WI38 (cell line): ENCODE measurements around the gene DDAH1.

Source experiments
- H3K4me3 ChIP-seq: 2 replicates; pipeline ENCODE4 v1.5.1; 2011; ENCODE audit warnings: low read depth, mild to moderate bottlenecking, control low read depth, low read length
- TF ChIP-seq, protein P1 (sequence below): IDR thresholded peaks from 2 replicates; pipeline ENCODE4 v1.5.1; 2012; ENCODE audit warnings: low read depth, mild to moderate bottlenecking, control low read depth, low read length

Gene DDAH1

DNA sequence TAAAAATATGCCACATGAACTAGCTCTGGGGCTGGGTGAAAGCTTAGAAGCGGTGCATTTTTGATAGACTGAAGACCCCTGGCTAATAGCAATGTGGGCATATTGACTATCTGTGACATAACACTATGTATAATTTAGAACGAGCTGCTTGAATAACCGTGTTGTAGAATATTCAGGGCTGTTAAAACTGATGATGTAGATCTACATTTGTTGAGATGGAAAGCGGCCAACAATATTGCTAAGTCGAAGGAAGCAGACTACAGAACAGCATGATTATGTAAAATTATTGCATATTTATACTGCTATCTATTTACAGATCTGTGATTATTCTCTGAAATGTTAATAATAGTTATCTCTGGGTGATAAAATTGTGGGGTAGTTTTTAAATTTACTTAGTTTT lies 147.4 kb downstream of the DDAH1 start:
- TF ChIP-seq, protein P1, sequence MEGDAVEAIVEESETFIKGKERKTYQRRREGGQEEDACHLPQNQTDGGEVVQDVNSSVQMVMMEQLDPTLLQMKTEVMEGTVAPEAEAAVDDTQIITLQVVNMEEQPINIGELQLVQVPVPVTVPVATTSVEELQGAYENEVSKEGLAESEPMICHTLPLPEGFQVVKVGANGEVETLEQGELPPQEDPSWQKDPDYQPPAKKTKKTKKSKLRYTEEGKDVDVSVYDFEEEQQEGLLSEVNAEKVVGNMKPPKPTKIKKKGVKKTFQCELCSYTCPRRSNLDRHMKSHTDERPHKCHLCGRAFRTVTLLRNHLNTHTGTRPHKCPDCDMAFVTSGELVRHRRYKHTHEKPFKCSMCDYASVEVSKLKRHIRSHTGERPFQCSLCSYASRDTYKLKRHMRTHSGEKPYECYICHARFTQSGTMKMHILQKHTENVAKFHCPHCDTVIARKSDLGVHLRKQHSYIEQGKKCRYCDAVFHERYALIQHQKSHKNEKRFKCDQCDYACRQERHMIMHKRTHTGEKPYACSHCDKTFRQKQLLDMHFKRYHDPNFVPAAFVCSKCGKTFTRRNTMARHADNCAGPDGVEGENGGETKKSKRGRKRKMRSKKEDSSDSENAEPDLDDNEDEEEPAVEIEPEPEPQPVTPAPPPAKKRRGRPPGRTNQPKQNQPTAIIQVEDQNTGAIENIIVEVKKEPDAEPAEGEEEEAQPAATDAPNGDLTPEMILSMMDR = no peak

DNA sequence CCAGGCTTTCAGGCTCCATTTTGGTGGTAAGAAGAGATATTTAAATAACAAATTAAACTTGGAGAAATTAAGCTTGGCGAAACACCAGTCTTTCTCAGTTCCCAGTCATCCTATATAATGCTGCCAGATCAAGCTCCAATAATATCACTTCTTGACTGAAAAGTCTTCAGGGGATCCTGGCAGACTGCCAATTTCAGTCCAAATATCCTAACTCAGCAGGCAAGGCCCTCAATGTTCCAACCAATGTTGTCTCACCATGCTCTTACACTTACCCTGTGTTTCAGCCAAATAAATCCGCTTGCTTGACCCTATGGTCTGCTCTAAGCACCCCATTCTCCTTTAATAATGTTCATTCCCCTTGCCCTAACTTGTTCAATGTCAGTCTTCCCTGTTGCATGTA lies 148.6 kb downstream of the DDAH1 start:
- TF ChIP-seq, protein P1 = no peak
- no peak overlapping the region for H3K4me3 ChIP-seq

More for the DNA sequence above, 147.4 kb downstream of the DDAH1 start:
- H3K4me3 ChIP-seq = no peak overlapping the region

DNA sequence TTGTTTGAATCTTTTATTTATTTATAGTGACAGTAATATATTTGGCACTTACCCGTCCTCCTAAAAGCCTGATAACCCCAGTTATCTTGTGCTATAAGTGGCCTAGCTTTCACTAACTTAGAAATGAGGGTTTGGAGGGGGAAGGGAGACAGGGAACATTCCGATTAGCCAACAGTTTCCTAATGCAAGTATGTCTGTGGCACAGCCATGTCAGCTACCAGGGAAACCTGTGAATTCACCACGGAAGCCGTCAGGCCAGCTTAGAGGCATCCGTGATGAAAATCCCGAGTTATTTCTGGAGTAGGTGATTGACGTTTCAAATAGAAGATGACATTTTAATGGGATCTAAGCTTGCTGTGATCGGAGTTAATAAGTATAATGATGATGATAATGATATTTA lies 149.2 kb downstream of the DDAH1 start:
- H3K4me3 ChIP-seq = no peak overlapping the region
- TF ChIP-seq, protein P1 = no peak

DNA sequence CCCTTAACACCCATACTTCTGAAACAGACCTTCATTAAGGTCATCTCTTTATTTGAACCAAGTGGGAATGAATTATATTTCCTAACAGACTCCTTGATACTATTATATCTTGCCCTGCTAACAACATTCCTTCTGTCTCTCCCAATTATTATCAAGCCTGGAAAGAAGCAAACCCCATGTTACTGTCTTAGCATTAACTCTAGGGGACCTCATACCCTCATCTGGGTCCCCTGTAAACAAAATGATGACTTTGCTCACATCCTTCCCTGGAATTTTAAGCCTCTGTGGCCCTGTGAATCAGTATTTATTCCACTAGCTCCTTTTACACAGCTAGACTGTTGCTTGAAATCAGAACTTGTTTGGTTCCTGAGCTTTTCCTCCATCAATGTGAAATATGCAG lies 150.2 kb downstream of the DDAH1 start:
- H3K4me3 ChIP-seq = no peak overlapping the region
- TF ChIP-seq, protein P1 = no peak

DNA sequence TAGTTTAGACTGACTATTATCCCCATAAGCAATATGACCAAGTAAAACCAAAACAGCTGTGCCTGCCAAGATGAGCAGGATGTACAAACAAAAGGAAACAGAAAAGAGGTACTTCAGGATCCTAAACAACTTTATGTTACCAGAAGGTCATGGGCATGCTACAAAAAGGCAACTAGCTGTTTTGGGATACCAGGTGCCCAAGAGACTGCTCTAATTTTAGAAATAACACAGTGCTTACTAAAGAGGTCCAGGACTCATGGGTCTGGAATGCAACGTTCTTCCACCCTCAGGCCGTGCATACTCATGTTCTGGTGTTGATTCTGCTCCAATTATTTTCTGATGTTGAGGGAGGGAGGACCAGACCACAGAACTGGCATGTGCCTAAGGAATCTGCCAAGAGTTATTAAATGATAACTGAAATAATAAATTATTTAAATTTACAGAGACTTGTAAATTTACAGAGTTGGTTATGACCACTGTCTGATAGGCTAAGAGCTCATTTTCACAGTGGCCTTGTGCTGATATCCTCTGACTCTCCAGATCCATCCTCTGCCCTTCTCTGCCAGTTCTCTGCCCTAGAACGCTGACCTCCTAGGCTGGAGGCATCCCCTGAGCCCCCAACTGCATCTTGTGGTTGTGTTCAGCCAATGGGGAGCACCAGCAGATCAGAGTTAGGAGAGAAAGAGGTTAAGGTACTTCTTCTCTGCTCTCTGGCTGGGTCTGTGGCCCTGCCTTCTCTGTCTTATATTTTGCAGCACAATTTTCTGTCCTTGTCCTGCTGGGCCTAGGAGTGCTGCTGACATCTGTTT lies 150.9 kb downstream of the DDAH1 start:
- TF ChIP-seq, protein P1 = no peak
- no peak overlapping the region for H3K4me3 ChIP-seq

DNA sequence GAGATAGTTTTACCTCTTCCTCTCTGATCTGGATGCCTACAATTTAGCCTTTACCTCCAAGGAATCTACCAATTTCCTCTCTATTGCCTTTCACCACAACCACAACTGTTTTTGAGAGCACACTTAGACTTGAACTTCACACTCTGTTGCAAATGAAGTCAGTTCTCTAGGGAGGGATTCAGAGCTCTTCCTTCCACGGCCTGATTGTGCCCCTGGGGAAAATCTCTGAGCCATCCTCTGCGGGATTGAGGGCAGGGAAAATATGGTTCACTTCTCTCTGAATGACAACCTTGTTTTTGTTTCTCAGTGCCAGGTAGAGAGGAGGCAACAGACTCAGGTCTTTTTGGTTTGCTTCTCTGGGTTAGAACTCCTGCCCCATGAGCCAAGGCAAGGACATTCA lies 153.1 kb downstream of the DDAH1 start:
- TF ChIP-seq, protein P1 = no peak
- no peak overlapping the region for H3K4me3 ChIP-seq

DNA sequence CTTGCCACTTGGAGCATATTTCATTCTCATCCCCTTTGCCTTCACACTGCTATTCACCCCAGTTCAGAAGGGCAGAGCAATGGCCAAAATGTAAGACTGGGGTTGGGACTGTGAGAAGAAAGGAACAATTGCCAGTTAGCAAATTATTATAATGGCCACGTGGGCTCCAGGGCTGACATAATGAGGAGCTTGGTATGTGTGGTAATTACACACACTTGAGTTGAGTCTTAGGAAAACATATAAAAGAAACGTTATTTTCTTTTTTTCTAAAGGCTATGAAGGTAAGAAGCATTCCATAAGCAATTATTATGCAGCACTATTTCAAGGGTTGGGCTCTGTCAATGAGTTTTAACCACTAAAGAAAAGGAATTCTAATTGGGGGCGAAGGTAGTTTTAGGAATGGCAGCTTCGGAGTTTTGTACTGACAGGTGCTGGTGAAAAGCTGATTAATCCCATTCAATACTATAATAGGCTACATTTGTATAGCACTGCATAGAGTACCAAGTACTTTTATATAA lies 156.1 kb downstream of the DDAH1 start:
- no peak overlapping the region for H3K4me3 ChIP-seq
- TF ChIP-seq, protein P1 = no peak
